Measurements from ENCODE around the gene KIF5C. TPM values are rescaled to one million over a fixed set of nuclear protein-coding genes. Genes with fewer than 3 reads are reported as not detected.

The KIF5C gene
- total RNA-seq, 1 experiment from 2014 or later: 0.12 TPM

GRCh38 chr2:149015501-149015900 lies 140.5 kb downstream of the KIF5C start:
- no peak for DNase-seq (ENCODE audit: low read depth)

GRCh38 chr2:149015926-149016563 lies 141.0 kb downstream of the KIF5C start:
- no peak for DNase-seq (ENCODE audit: low read depth)

DNA sequence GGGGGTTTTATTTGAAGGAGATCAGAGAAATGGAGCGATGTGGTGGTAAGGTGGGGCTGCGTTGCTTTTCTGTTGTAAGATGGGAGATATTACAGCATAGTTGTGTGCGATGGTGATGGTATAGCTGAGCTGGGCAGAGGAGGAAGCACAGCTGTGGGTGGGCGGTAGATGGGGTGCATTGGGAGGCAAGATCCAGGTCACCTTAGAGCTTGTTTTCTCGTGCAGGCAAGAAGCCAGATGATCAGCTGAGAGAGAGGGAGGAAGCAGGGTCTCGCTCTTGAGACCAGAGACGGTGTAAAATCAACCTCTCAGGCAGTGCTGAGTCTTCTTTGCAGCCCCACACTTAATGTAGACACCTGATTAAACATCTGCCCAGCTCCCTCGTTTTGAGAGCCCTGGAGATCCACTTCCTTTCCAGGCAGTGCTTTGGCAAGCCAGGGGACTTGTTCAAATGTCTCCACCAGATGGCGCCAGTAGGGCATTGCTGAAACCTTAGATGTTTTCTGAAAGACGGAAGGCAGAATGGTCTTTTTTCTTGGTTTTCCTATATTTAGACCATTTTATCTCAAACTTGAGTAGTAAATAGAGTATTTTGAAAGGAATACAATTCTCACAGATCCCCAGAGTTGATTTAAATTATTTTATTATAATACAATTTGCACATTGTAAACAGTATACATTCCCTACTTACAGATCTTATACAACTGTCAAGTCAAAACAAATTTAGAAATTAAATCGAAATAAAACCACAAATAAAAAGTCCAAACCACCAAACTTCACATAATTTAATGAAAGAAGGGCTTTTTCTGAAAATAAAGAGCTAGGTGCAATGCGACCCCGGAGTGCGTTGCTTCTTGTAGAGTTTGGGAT lies 142.3 kb downstream of the KIF5C start:
- DNase-seq (ENCODE audit: low read depth): peak; percentile 72

DNA sequence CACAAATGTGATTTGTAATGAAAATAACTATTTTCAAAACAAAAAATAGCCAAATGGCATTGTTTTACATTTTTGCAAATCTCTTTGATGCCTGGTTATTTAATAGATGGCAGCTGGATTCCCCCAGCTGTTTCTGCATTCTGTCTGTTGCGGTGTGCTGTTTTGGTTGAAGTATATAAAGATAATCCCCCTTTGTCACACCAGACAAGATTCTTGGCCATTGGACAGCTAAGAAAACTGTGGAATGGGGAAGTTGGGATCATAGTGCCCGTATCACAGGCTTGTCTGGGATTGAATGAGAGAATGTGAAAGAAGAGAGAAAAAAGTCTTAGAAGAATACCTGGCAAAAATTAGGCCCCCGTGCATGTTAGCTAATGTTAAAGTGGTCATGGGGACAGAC lies 144.0 kb downstream of the KIF5C start:
- DNase-seq (ENCODE audit: low read depth): no peak

- no peak for DNase-seq (ENCODE audit: low read depth)
These were observed 144.7 kb downstream of the KIF5C start for GRCh38 chr2:149019768-149020167.

DNA sequence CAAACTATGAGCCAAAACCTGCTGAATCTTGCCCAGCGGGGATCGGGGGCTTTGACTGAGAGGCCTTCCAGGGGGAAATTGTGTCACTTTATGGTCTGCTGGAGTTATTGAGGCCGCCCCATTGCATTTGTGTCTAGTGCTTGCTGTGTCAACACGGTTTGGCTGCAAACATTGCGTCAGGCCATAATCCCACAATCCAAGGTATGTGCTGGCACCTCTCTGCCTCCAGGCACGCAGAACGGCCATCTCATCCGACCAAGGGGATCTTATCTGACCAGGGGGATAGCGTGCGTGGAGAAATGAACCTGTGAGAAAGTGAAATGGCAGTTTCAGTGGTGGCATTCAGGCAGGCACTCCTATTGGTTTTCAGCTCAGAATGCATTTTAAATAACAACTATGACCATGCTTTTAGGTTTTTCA lies 145.4 kb downstream of the KIF5C start:
- no peak for DNase-seq (ENCODE audit: low read depth)

DNA sequence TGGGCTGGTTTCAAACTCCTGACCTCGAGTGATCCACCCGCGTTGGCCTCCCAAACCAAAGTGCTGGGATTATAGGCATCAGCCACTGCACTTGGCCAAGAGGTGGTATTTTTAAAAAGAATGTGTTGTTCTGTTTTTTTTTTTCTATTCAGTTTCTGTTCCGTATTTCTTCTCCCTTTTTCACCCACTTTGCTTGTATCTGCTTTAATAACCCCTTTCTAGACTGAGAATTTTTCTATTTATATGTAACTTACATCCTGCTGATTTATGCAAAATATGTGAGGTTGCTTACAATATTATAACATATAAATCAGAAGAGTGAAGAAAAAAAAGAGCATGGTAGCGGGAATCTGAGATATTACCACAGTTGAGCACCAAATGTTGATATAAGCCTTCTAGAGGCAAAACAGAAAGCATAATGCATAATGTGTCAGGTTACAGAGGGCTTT lies 146.3 kb downstream of the KIF5C start:
- no peak for DNase-seq (ENCODE audit: low read depth)

DNA sequence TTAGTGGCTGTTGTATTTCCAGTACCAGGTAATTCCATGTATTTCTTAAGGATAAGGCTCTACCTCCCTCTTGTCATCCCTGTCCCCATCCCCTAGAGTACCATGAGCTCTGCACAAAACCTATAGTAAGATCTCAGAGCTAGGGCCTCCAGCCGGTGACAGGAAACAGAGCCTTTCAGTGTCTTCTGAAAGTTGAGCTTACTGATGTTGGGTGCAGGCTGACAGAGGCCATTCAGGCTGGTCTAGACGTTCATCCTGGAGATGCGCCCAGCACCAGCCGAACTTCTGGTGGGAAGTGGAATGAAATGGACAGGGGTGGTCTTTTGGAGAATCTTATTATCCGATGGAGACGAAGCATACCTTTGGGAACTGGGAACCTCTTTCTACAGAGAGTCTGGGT lies 146.7 kb downstream of the KIF5C start:
- no peak for DNase-seq (ENCODE audit: low read depth)

DNA sequence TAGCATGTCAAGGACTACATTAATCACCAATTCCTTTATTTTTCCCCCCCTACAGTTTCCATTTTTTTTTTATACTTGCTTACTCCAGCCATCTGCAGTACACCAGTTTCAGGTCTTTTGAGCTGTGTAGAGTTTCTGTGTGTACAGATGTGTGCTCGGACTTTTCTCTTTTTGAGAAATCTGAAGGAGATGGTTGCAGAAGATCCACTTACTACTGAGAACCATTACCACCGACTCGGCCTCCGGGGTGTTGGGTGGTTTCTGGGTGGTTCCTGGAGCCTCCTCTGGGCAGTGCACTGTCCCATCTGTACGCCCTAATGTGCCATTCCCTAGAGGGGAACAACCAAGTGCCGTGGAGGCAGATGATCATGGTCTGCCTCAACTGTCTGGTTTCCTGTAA lies 148.1 kb downstream of the KIF5C start:
- DNase-seq (ENCODE audit: low read depth): no peak

DNA sequence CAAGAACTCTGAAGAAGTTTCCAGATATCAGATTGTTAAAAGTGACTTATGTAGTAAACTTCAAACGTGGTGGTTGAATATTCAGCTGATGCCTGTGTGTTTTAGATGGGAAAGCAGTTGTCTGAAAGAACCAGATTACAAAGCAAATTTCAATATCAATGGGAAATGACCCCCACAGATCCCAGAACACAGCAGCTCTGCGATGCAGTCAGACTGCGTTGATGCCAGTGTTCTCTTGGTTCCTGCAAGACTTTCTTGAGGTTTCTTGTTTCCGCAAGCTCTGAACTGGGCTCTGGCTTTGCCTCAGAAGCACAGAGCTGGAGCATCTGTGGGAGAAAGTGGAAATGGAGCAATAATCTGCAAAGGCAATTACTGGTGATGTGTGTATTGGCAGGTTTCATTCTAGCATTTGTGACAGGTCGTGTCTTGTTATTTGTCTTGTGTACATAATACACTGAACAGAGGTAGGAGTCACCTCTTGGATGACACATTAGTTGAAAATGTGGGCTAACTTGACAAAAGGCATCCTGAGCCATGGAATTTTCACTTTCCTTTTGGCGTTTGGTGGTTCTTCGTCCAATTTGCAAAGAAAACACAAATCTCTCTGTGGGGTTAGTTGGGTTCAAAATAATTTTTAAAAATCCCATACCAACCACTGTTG lies 152.7 kb downstream of the KIF5C start:
- DNase-seq (ENCODE audit: low read depth): no peak

DNA sequence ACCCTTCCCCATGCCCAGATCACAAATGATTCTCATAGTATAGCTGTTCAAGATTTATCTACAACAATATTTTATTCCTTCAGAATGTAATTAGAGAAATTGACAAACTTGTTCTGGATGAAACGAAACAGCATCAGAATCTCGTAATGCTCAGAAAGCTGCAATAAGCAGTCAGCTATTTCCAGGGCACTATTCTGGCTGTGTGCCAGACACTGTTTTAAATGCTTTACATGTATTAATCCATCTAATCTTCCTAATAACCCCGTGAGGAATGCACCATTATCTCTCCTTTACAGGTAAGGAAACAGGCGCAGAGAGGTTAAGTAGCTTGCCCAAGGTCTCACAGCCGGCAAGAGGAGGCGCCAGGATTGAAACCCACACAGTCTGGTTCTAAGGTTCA lies 153.3 kb downstream of the KIF5C start:
- DNase-seq (ENCODE audit: low read depth): no peak

DNA sequence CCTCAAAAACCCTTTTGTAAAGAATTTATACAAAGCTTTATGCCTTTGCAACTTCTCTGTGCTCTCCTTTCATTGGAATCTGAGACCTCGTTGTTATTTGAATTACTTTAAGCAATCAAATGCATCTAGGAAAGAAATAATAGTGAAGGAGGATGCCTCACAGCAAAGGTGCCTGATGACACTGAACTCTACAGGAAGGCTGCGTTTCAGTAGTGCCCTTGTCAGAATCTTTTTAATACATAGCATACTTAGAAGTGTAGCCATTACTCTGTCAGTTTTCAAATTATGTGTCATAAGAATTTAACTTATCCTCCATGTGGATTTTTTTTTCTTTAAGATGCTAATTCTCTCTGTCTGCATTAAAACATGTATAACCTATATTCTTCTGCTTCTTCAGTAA lies 153.9 kb downstream of the KIF5C start:
- no peak for DNase-seq (ENCODE audit: low read depth)

- no peak for DNase-seq (ENCODE audit: low read depth)
These were observed 154.4 kb downstream of the KIF5C start for GRCh38 chr2:149029307-149029965.

DNA sequence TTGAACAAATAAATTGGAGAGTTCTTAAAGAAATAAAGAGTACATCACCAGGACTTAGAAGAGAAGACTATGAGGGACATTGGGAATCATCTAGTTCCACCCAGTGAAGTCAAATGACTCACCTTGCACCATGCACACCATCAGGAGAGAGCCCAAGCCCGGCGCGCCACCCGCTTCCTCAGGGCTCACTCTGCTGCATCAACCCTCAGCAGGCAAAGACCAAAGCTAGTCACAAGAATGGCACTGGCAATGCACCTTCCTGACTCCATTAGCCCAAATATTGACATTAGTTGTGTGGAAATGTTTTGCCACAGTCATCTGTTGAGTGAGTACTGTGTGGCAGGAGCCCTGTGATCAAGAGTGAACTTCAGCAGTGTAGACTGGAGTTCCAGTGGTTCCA lies 156.4 kb downstream of the KIF5C start:
- no peak for DNase-seq (ENCODE audit: low read depth)

- DNase-seq (ENCODE audit: low read depth): no peak
These were observed 158.7 kb downstream of the KIF5C start for GRCh38 chr2:149033716-149034115.

- DNase-seq (ENCODE audit: low read depth): no peak
These were observed 159.4 kb downstream of the KIF5C start for GRCh38 chr2:149034406-149034805.

- no peak for DNase-seq (ENCODE audit: low read depth)
These were observed 161.7 kb downstream of the KIF5C start for GRCh38 chr2:149036507-149037293.

DNA sequence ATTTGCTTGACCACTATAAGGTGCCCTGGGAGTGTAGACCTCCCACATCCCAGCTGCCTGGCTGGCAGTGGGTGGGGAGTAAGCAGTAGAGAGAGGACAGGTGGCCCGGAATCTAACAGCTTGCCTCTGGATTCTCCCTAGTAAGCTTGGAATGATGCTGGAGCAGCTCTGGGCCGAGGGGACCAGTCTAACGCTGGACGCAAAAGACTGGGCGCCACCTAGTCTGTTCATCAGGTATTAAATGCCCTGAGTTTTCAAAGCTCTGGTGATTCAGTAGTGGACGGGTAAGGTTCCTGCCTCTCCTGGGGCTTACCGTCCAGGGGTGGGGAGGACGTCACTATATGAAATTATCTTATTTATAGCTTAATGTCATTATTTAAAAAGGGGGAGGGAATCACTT lies 162.8 kb downstream of the KIF5C start:
- DNase-seq (ENCODE audit: low read depth): no peak

DNA sequence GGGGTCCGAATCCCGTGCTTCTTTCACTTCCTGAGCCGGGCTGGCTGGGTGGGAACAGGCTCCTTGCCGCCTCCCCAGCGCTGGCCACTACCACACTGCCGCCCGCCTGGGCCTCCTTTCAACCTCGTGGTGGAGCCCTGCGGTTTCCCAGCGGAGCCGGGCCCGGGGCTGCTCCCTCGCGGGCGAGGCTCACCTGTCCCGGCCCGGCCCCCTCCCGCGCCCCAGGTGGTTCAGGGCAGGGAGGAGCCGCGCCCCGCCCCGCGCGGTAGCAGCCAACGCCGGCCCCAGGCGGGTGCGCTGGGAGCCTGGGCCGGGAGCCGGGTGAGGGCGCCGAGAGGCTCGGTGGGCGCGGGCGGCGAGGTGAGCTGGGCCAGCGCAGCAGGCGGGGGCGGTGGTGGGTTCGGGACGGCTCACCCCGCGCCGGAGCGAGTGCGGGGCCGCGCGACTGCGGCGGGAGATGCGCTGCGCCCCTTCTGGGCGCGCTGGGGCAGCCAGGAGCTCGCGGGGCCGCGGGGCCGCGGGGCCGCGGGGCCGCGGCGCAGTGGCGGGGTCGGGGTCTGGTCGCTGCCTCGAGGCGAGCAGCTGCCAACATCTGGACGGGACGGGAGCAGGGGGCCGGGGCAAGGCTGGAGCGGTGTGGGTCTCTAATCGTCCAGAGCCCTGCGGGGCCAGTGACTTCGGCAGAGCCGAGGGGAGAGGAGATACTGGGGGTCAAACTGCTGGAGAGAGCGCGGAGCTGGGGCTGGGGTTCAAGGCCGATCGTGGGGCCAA lies 163.6 kb downstream of the KIF5C start, which contains the start of gene LYPD6B:
TSS of gene LYPD6B (plus strand) at position 258 of the 771 bp plus-strand sequence. CDS start 92,250 bp downstream, outside the sequence.
- DNase-seq (ENCODE audit: low read depth): no peak

DNA sequence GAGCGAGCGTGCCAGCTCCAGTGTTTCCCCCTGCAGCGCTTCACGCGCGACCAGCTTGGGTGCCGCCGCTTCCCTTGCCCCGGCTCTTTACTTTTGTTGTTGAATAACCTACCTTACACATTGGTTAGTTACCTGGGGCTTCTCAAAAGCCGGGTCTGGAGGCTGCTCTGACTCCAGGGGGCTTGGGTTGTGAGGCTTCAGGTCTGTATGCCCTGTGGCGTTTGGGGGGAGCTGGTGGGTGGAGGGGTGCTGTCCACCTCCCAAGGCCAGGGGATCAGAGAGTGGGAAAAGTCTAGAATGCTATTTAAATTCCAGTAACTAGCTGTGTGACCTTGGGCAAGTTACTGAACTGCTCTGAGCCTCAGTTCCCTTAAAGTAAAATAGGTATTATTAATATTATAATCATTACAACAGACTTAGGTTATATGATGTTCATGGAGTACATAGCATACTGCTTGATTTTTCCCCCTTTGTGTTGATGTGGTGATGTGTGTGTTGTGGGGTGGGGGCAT lies 164.2 kb downstream of the KIF5C start:
- no peak for DNase-seq (ENCODE audit: low read depth)
